Muscle of back (tissue), 11 donors: ENCODE data around the gene PHF20. TPM values are rescaled to one million over a fixed set of nuclear protein-coding genes. Genes with fewer than 3 reads are reported as not detected.
A peak's percentile ranks its signal among the peaks of the same experiment; 100 is the strongest.
"Not testable (repeated sequence)": the region's sequence is repeated elsewhere in the genome, so short reads cannot be mapped to it uniquely, and the experiment has no call there.

Experiments
- DNase-seq, 3 donors: peaks; one replicate each; pipeline versions ENCODE4 v3.0.0 to v3.0.0-alpha.2; 2013
- polyA plus RNA-seq, 10 donors: library from polyadenylated mRNA; unstranded; fragments of 120-200 nt; gene quantifications; one replicate each; pipeline ENCODE4 v1.2.1, GENCODE V29; 2013; ENCODE audit not compliant: insufficient read length in 10 of 10

The PHF20 gene
- polyA plus RNA-seq, 10 donors, result 22.8 to 35.7 (median 29.3) TPM

DNA sequence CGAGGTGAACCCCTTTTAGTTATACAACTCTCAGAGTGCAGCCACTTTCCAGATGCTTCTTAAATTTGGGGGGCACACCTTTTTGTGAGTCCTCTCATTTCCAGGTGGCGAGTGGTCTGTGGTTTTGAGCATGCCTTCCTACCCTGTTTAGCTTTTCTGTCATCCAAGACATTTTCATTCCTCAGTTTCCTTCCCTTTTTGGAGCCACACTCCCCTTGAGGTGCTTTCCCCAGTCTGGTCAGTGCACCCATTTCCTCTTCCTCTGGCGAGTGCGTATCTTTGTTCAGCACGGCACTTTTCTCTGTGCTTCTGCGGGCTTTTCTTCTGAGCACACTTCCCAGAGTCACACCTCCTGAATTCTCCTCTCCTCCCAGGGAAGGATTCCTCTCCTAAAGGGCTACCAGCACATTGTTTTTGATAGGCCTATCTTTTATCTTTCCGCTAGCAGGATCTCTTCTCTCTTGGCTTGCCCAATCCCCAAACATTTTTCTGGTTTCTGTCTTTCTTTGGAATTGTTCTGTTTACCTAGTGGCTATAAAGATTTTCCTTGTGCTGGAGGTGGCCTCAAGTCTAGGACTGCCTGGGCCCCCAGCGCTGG is 1.4 kb downstream of the PHF20 start:
- peak in 1 of 3 donors; percentile 35 for DNase-seq

- peak in 1 of 3 donors; percentile 47 for DNase-seq
Measured at GRCh38 chr20:35774391-35774790, 2.6 kb downstream of the PHF20 start.

DNA sequence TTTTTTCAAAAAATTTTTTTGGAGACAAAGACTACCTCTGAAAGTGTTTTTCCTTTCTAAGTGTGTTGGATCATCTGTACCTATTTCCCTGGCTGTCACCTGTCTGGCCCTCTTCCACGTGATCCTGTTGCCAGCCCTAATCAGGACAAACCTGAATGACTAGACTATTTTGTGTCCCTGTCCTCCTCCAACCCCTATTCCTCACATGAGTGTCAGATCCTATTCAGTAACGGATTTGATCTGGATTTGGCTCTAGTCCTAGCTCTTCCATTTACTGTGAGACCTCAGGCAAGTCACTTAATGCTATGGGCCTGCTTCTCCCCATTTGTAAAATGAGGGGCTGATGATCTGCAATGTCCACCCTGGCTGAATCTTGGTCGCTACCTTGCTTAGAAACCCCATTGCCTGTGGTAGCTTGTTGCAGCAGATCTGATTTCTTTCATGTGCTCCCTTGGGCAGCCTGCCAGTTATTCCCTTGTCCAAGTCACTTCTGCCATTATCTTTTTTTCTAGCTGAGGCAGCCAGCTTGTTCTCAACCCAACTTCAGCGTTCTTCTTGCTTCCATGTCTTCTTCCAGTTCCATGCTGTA is 4.8 kb downstream of the PHF20 start:
- DNase-seq, result peak in 2 of 3 donors; percentile 45 to 56

GRCh38 chr20:35783811-35784210 is 12.0 kb downstream of the PHF20 start:
- DNase-seq, result not testable (repeated sequence)

DNA sequence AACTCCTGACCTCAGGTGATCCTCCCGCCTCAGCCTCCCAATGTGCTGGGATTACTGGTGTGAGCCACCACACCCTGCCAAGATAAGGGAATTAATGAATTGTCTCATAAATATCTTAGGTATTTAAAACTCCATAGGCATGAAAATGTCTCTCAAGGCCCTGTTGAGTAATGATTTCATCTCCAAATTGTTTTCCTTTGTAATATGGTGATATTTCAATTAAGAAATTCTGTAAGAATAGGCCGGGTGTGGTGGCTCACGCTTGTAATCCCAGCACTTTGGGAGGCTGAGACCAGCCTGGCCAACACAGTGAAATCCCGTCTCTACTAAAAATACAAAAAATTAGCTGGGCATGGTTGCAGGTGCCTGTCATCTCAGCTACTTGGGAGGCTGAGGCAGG is 13.7 kb downstream of the PHF20 start:
- DNase-seq, result not testable (repeated sequence)

DNA sequence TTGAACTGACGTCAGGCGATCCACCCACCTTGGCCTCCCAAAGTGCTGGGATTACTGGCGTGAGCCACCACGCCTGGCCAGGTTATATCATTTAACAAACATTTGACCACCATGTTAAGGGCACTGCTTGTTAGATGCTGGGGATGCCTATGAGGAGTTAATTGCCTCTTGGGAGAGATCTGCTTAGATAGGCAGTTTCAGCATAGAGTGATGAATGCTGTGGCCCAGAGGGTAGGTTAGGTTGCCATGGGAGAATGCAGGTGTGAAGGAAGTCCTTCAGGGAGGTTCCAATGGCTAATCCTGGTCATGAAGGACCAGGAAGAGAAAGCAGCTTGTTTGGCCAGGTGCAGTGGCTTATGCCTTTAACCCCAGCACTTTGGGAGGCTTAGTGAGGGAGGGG is 17.0 kb downstream of the PHF20 start:
- DNase-seq, result no peak

GRCh38 chr20:35791097-35791496 is 19.3 kb downstream of the PHF20 start:
- DNase-seq, result no peak

GRCh38 chr20:35791821-35792220 is 20.0 kb downstream of the PHF20 start:
- peak in 1 of 3 donors; percentile 40 for DNase-seq

DNA sequence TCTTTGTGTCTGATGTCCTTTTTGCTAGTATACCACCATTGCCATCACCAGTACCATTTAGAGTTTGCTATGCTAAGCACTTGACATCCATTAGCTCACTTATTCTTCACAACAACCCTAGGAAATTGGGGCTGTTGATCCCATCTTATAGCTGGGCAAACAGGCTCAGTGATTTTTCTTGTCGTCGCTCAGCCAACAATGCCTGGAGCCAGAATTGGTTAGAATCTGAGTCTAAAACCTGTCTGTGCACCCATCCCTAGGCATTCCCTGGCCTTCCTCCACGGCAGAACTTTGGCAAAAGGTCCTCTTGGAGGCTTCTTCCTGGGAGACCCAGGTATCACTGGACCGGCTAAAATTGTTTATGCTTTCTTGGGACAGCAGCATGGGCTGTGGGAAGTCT is 20.9 kb downstream of the PHF20 start:
- no peak for DNase-seq

DNA sequence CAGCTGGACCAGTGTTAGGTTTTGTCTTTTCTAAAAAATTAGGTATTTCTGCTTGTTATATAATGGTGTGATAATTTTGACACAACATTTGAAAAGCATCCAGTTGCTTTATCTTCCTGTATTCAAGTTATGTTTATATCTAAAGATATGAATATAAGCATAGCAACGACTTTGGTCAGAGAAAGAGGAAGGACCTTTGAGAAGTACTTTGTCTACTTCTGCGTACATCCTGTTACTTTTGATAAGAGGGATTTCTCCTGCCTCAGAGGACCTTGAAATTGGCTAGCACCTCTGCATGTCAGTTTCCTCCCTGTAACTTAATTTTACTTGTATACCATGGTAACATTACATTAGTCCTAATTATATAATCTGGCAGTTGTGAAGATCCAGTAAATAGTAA is 24.8 kb downstream of the PHF20 start:
- DNase-seq, result no peak

DNA sequence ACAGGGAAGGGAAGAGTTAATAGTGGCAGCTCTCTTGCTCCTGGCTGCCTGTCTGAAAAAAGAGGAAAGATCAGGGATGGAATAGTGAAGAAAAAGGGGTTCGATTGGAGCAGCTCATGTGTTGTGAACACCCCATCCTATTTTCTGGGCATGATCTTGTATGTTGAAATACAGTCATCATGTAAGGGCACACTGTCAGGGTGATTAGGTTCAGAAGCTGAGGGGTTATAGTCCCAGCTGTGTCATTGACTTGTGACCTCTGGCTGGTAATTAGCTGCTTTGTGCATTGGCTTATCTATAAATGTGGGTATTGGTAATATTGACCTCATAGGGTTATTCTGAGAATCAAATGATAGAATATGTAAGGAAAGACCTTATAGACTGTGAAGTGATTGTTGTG is 30.1 kb downstream of the PHF20 start:
- no peak for DNase-seq

- no peak for DNase-seq
Measured at GRCh38 chr20:35806075-35806474, 34.3 kb downstream of the PHF20 start.

DNA sequence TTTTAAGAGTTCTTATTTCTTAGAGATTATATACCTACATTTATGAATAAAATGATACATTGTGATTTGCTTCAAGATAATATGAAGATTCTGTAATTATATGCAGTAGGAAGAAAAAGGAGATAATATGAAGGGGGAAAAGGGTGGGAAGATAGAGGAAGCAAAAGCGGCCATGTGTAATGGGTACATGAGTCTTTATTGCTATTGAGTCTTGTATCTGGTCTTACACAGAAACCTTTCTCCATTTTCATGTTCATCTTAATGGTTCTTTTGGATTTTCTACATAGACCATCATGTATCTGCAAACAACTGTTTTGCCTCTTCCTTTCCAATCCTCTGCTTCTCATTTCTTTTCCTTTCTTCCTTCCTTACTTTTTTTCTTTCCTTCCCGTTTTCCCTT is 36.1 kb downstream of the PHF20 start:
- DNase-seq, result no peak

DNA sequence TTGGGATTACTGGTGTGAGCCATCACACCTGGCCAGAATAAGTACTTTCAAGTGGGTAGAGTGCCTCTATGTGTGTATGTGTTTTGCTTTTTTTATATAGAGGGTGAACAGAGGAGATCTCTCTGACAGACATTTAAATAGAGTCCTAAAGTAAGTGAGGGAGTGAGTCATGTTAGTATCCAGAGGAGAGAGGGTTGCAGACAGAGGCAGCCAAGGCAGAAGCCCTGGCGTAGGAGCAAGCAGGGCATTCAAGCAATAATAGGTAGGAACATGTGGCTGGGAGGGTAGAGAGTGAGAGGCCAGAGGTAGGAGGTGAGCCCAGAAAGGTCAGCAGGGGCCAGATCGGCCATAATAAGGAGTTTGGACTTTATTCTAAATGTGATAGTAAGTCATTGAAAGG is 48.9 kb downstream of the PHF20 start:
- DNase-seq, result no peak

- DNase-seq, result peak in 1 of 3 donors; percentile 43
Measured at GRCh38 chr20:35821807-35822242, 50.0 kb downstream of the PHF20 start.

GRCh38 chr20:35823147-35823546 is 51.3 kb downstream of the PHF20 start:
- no peak for DNase-seq

GRCh38 chr20:35823937-35824336 is 52.1 kb downstream of the PHF20 start:
- no peak for DNase-seq

DNA sequence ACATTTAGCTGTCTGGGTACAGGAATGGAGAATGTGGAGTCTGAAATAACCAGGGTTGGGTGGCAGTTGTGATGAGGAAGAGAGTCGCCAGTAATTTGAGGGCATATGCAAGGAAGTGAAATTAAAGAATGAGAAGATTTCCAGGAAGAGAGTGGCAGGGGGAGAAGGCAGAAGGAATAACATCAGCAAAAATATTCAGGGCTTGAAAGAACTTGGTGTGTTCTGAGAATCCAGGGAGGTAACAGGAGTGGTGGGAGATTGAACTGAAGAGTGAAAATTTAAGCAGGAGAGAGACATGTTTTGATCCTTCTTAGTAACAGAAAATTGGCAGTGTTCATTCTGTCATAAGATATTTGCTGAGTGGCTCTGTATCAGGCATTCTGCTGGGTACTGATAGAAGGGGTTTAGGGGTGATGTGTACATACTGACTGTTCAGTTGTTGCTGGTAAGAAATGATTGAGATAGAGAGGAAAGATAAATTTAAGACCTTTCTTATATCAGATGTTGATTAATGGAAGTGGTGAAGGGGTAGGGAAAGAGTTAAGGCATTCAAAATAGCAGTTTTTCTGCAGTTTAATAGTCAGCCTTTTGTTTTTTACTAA is 54.7 kb downstream of the PHF20 start:
- no peak for DNase-seq

GRCh38 chr20:35828434-35828833 is 56.6 kb downstream of the PHF20 start:
- peak; percentile 10 to 31 (median 24) for DNase-seq

DNA sequence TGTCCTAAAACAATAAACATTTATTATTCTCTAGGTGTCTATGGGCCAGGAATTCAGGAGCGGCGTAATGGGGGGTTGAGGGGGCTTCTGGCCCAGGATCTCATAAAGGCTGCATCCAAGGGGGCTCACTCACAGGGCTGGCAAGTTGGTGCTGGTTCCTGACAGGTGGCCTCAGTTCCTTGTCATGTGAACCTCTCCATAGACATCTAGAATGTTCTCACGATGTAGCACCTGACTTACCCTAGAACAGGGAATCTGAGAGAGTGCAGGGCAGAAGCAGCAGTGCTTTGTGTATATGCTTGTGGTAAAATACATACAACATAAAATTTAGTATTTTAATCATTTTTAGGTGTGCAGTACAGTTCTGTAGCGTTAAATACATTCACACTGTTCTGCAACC is 57.1 kb downstream of the PHF20 start:
- no peak for DNase-seq

GRCh38 chr20:35830264-35830663 is 58.4 kb downstream of the PHF20 start:
- DNase-seq, result no peak

- DNase-seq, result no peak
Measured at GRCh38 chr20:35831029-35831428, 59.2 kb downstream of the PHF20 start.

DNA sequence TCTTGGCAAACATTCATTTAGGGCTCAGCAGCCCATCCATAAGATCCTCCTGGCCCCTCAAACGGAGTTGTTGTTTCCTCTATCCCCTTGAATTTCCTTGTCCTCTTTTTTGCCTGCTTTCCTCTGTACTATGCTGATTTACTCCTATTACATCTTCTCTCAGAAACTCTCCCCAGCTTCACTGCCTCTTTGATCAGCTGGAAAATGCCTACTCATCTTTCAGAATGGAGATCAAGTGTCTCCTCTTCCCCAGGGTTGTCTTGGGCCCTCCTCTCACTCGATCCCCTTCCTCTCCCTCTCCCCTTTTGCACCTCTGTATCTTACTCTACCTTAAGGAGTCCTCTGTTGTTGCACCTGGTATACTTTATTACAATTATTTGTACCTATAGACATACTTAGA is 60.2 kb downstream of the PHF20 start:
- no peak for DNase-seq

- DNase-seq, result no peak
Measured at GRCh38 chr20:35833241-35833640, 61.4 kb downstream of the PHF20 start.
